Endothelial cell of umbilical vein (primary cell): ENCODE data around the gene ODAD4.

Experiments used
- EZH2 ChIP-seq: IDR thresholded peaks from 2 replicates; pipeline ENCODE4 v1.6.1; 2012; ENCODE audit warnings: borderline replicate concordance, low read depth, mild to moderate bottlenecking, moderate library complexity, low read length, inconsistent platforms; ENCODE audit not compliant: severe bottlenecking
- FOS ChIP-seq: IDR thresholded peaks from 2 replicates; pipeline ENCODE4 v1.6.1; 2011; ENCODE audit warnings: mild to moderate bottlenecking, low read length, moderate library complexity, borderline replicate concordance; ENCODE audit not compliant: insufficient read depth
- JUN ChIP-seq: IDR thresholded peaks from 2 replicates; pipeline ENCODE4 v1.6.1; 2011; ENCODE audit warnings: borderline replicate concordance, low read depth; ENCODE audit not compliant: insufficient read length, insufficient read depth
- MAX ChIP-seq: IDR thresholded peaks from 2 replicates; pipeline ENCODE4 v1.6.1; 2011; ENCODE audit not compliant: insufficient read depth, insufficient read length
- MYC ChIP-seq: IDR thresholded peaks from one replicate; pipeline ENCODE4 v1.6.1; 2011; ENCODE audit warnings: mild to moderate bottlenecking, low read depth, low read length
- POLR2A ChIP-seq: IDR thresholded peaks from 2 replicates; pipeline ENCODE4 v1.6.1; 2012; ENCODE audit warnings: low read depth, mild to moderate bottlenecking, control low read depth, low read length
- POLR2AphosphoS5 ChIP-seq: IDR thresholded peaks from 2 replicates; pipeline ENCODE4 v1.6.1; 2012; ENCODE audit warnings: low read depth, mild to moderate bottlenecking, control low read depth, low read length, moderate library complexity; ENCODE audit not compliant: insufficient read depth
- TF ChIP-seq, protein P1 (sequence below), 2 donors: IDR thresholded peaks; 1 replicate in 1 of 2; 2 replicates in 1 of 2; pipeline ENCODE4 v1.5.1; 2011; ENCODE audit warnings: low read length in 2 of 2, mild to moderate bottlenecking in 2 of 2, moderate library complexity in 2 of 2, control low read depth in 1 of 2, inconsistent platforms in 1 of 2, low read depth in 1 of 2; ENCODE audit not compliant: insufficient read depth in 1 of 2; ENCODE audit errors: extremely low read depth in 1 of 2

- TF ChIP-seq, protein P1, sequence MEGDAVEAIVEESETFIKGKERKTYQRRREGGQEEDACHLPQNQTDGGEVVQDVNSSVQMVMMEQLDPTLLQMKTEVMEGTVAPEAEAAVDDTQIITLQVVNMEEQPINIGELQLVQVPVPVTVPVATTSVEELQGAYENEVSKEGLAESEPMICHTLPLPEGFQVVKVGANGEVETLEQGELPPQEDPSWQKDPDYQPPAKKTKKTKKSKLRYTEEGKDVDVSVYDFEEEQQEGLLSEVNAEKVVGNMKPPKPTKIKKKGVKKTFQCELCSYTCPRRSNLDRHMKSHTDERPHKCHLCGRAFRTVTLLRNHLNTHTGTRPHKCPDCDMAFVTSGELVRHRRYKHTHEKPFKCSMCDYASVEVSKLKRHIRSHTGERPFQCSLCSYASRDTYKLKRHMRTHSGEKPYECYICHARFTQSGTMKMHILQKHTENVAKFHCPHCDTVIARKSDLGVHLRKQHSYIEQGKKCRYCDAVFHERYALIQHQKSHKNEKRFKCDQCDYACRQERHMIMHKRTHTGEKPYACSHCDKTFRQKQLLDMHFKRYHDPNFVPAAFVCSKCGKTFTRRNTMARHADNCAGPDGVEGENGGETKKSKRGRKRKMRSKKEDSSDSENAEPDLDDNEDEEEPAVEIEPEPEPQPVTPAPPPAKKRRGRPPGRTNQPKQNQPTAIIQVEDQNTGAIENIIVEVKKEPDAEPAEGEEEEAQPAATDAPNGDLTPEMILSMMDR (IDR thresholded peaks at IDR 0.05; ENCODE audit: extremely low read depth in 1 of 2, insufficient read depth in 1 of 2, low read depth in 1 of 2, low read length in 2 of 2): no peak
- TF ChIP-seq POLR2AphosphoS5 (no peak), MYC (no peak), EZH2 (no peak), POLR2A (no peak), MAX (no peak), FOS (no peak), JUN (no peak)
Observed at GRCh38 chr17:41895617-41896016, 34.8 kb upstream of the ODAD4 start.
